Mesodermal cell (in vitro differentiated cells): ENCODE measurements around the gene C15orf61.

Experiments
- H3K27ac ChIP-seq: 2 replicates; pipeline ENCODE4 v1.7.0; 2013; ENCODE audit warnings: mild to moderate bottlenecking, low read depth, low read length, moderate library complexity; ENCODE audit not compliant: severe bottlenecking
- H3K36me3 ChIP-seq: 2 replicates; pipeline ENCODE4 v1.7.1; 2013; ENCODE audit warnings: mild to moderate bottlenecking, low read length, moderate library complexity; ENCODE audit not compliant: control insufficient read depth, insufficient read depth
- H3K4me1 ChIP-seq: one replicate; pipeline ENCODE4 v1.7.1; 2013; ENCODE audit warnings: mild to moderate bottlenecking, low read length; ENCODE audit not compliant: insufficient read depth, control insufficient read depth, poor library complexity, severe bottlenecking
- H3K4me3 ChIP-seq: 2 replicates; pipeline ENCODE4 v1.7.0; 2013; ENCODE audit warnings: low read length, control low read depth, mild to moderate bottlenecking; ENCODE audit not compliant: insufficient read depth, poor library complexity, severe bottlenecking; ENCODE audit errors: extremely low read depth
- H3K9me3 ChIP-seq: 2 replicates; pipeline ENCODE4 v1.7.1; 2013; ENCODE audit warnings: mild to moderate bottlenecking, low read length, moderate library complexity; ENCODE audit not compliant: control insufficient read depth
- WGBS, 2 experiments: methylation state at CpG; one replicate each; pipeline ENCODE4 v1.1.5; 2013; ENCODE audit warnings: missing lambda C conversion rate in 2 of 2; ENCODE audit not compliant: insufficient coverage in 2 of 2; 5-methylcytosine and 5-hydroxymethylcytosine counted together

Gene C15orf61

DNA sequence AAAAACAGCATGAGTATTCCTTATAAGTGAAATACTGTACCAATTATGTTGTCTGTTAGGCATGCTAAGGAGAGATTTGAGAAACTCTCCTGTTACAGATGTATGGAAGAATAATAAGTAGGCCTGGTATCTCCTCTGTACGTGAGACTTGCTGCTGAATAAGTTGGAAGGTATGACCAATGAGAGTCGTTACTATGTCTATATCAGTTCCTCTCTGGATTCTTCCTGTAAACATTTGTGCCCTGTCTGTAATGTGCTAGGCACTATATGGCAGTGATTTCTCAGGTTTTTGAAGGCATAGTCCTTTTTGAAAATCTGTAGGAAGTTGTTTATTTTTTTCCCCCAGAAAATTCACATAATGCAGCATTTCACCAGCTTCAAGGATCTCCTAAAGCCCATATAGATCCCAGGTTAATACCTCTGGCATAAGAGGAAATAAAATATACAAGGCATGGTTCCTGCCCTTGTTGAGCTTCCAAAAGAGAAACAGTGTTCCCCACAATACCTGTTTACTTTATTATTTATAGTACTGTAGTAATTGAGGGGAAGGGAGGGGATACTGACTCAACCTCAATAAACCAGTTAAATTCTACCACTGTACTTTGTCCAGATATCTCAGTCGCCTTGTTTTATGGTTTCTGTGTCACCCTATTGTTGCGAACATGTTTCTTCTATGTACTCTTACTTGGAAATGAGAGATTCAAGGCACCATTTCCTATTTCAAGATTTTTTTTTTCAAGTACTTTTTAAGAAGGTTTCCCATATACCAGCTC is 50.1 kb downstream of the C15orf61 start:
- no peaks in the 10 kb centered on the region for H3K9me3 ChIP-seq
- H3K36me3 ChIP-seq = no peaks in the 10 kb centered on the region
- no peak overlapping the region for H3K27ac ChIP-seq
- H3K4me3 ChIP-seq = no peak overlapping the region
- WGBS, 2 experiments = 89 to 94% methylated on average over 1 to 2 of the region's 4 CpGs
- peaks cover 9% of the 10 kb centered on the region for H3K4me1 ChIP-seq

DNA sequence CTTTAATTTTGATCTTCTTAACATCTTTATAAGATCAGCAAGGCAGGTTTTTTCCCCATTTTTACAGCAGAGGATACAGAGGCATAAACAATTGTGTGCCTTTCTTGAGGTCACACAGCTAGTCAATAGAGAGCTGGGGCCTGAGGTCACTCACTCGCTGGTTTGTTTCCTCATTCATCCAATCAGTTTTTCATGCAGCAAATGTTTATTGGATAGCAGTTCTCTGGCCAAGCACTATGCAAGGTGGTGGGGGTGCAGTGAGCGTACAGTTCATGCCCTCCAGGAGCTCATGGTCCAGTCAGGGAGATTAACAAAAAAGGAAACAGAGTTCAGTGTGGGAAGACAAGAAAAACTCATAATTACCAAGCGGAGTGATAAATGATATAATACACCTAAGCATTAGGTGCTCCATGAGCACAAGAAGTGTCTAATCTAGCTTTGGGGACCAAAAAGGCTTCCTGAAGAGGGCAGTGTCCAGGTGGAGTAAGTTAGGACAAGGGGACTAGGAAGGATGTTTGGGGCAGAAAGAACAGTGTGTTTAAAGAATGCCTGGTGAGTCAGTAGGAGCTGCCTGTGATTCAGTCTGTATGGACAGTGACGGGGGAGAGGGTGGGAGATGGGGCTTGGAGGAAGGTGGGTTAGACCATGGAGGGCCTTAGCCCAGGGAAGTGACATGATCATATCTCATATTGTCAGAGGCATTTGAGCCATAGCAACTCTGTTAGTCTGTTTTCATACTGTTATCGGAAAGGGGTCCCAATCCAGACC is 50.9 kb downstream of the C15orf61 start:
- WGBS, 2 experiments = 96 to 97% methylated on average over 3 to 5 of the region's 5 CpGs
- H3K4me1 ChIP-seq = peaks cover 9% of the 10 kb centered on the region
- H3K9me3 ChIP-seq = no peaks in the 10 kb centered on the region
- no peak overlapping the region for H3K4me3 ChIP-seq
- H3K36me3 ChIP-seq = no peaks in the 10 kb centered on the region
- no peak overlapping the region for H3K27ac ChIP-seq

DNA sequence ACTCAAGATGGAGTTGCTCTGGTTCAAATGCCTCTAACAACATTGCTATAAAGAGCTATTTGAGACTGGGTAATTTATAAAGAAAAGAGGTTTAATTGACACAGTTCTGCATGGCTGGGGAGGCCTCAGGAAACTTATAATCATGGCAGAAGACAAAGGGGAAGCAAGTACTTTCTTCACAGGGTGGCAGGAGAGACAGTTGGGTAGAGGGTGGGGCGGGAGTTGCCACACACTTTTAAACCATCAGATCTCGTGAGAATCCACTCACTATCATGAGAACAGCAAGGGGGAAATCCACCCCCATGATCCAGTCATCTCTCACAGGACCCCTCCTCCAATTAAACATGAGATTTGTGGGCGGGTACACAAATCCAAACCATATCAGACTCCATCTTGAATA is 52.3 kb downstream of the C15orf61 start:
- Histone ChIP-seq H3K27ac (no peak overlapping the region), H3K4me1 (peaks cover 9% of the 10 kb centered on the region), H3K36me3 (no peaks in the 10 kb centered on the region), H3K4me3 (no peak overlapping the region), H3K9me3 (no peaks in the 10 kb centered on the region)
- 100% methylated on average over 1 of the region's 3 CpGs; no CpG with 5 or more reads in 1 of the 2 experiments for WGBS, 2 experiments

DNA sequence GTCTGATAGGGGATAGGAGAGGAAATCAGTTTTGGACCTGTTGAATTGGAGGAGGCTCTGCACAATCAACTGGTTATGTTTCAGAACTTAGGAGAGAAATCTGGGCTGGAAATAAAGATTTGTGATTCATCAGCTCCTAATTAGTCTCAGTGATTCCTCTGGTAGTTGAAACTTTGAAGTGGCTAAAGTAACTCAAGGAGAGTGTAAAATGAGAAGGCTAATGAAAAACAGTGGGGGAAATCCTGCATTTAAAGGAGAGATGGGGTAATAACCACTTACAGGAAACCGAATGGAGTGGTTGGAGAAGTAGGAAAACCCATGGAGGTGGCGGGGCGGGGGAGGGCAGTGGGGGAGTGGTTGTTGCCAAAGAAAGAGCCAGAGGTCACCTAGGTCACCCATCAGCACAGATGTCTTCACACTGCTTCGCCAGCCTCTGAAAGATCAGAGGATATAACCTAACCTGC is 54.1 kb downstream of the C15orf61 start:
- Histone ChIP-seq H3K9me3 (no peaks in the 10 kb centered on the region), H3K36me3 (no peaks in the 10 kb centered on the region), H3K4me3 (no peak overlapping the region), H3K4me1 (peaks cover 9% of the 10 kb centered on the region), H3K27ac (no peak overlapping the region)
- 60 to 71% methylated on average over 1 to 3 of the region's 4 CpGs for WGBS, 2 experiments

DNA sequence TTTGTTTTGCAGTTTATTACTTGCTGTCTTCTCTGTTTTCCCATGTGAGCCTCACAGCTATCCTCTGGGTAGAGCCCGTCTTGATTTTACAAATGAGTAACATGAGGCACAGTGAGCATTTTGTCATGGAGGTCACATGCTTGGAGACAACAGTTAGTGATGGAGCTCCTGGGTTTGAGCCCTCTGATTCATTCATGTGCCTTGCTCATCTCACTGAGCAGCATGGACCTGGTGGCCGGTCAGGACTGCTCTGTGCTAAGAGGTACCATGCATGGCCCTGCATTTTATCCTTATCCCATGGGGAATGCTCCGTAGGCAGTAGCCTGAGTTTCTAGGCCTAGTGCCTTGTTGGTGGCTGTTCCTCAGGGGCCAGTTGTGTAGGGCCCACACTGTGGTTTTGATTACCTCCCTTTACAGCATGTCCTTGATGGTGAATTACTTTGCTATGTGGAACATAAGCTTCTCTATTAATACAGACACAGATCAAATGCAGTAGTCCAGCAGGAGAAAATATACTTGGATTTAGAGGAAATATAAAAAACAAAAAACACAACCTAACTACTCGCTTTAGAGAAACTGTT is 57.2 kb downstream of the C15orf61 start:
- Histone ChIP-seq H3K4me1 (peaks cover 3% of the 10 kb centered on the region), H3K36me3 (no peaks in the 10 kb centered on the region), H3K4me3 (no peak overlapping the region), H3K27ac (no peak overlapping the region), H3K9me3 (no peaks in the 10 kb centered on the region)
- WGBS, 2 experiments = 83 to 94% methylated on average over 2 of the region's 4 CpGs

DNA sequence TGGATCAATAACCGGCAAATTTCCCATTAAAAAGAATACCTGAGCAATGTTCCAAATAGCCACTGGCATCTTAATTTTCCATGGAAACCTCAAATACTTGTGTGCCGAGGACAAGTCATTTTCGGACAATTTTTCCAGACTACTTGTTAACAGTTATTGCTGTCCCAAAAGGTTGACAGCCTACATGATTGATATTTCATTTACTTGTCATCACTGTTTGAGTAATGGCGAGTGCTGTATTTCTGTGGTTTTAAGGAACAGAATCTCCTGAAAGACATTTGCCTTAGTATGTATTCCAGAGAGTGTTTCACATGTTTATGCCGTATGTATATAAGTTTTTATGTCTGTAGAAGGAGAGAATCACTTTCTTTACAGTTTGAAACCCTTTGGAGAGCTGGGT is 58.2 kb downstream of the C15orf61 start:
- no peak overlapping the region for H3K4me3 ChIP-seq
- WGBS, 2 experiments = 90 to 98% methylated on average over 4 of the region's 5 CpGs
- no peaks in the 10 kb centered on the region for H3K4me1 ChIP-seq
- H3K27ac ChIP-seq = no peak overlapping the region
- no peaks in the 10 kb centered on the region for H3K36me3 ChIP-seq
- H3K9me3 ChIP-seq = no peaks in the 10 kb centered on the region
